IMR-90 (cell line): ENCODE results near the gene PCDHB12.

Experiments used
- CEBPB ChIP-seq: IDR thresholded peaks from 2 replicates; pipeline ENCODE4 v1.6.1; 2012; ENCODE audit warnings: low read depth, low read length, improper control_type of control experiment
- ELK1 ChIP-seq: fragments of 150-350 bp; IDR thresholded peaks from 2 replicates; pipeline ENCODE4 v1.6.1; 2016; ENCODE audit warnings: low read depth, mild to moderate bottlenecking, low read length, moderate library complexity, borderline replicate concordance
- MAFK ChIP-seq: IDR thresholded peaks from 2 replicates; pipeline ENCODE4 v1.6.1; 2012; ENCODE audit warnings: low read depth, low read length, improper control_type of control experiment
- MAZ ChIP-seq: IDR thresholded peaks from 2 replicates; pipeline ENCODE4 v1.6.1; 2012; ENCODE audit warnings: low read depth, mild to moderate bottlenecking, low read length, improper control_type of control experiment, moderate library complexity, borderline replicate concordance
- POLR2A ChIP-seq: IDR thresholded peaks from 2 replicates; pipeline ENCODE4 v1.6.1; 2012; ENCODE audit warnings: mild to moderate bottlenecking, low read depth, low read length
- RFX5 ChIP-seq: IDR thresholded peaks from 2 replicates; pipeline ENCODE4 v1.8.0; 2012; ENCODE audit warnings: low read depth, mild to moderate bottlenecking, low read length, moderate library complexity
- TF ChIP-seq, protein P1 (sequence below): conservative IDR thresholded peaks from 2 replicates; pipeline ENCODE4 v1.5.1; 2012; ENCODE audit warnings: mild to moderate bottlenecking, low read depth, low read length, improper control_type of control experiment

GRCh38 chr5:141261238-141261546 lies 52.7 kb downstream of the PCDHB12 start:
- TF ChIP-seq, protein P1, sequence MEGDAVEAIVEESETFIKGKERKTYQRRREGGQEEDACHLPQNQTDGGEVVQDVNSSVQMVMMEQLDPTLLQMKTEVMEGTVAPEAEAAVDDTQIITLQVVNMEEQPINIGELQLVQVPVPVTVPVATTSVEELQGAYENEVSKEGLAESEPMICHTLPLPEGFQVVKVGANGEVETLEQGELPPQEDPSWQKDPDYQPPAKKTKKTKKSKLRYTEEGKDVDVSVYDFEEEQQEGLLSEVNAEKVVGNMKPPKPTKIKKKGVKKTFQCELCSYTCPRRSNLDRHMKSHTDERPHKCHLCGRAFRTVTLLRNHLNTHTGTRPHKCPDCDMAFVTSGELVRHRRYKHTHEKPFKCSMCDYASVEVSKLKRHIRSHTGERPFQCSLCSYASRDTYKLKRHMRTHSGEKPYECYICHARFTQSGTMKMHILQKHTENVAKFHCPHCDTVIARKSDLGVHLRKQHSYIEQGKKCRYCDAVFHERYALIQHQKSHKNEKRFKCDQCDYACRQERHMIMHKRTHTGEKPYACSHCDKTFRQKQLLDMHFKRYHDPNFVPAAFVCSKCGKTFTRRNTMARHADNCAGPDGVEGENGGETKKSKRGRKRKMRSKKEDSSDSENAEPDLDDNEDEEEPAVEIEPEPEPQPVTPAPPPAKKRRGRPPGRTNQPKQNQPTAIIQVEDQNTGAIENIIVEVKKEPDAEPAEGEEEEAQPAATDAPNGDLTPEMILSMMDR = no peak
- TF ChIP-seq MAFK = no peak
- TF ChIP-seq POLR2A = no peak
- TF ChIP-seq RFX5 = no peak
- no peak for TF ChIP-seq ELK1
- TF ChIP-seq CEBPB = no peak
- no peak for TF ChIP-seq MAZ
